MCF 10A (cell line): ENCODE results near the gene PDZD7. TPM values are rescaled to one million over a fixed set of nuclear protein-coding genes. Genes with fewer than 3 reads are reported as not detected.
A peak's percentile ranks its signal among the peaks of the same experiment; 100 is the strongest.

Experiments
- BruUV-seq: library from RNA; stranded (reverse); fragments of 400-500 nt; replicated peaks from 2 replicates; lab custom pipeline; 2021; lab: Mats Ljungman, UMichigan
- CTCF ChIA-PET: fragments of 300-600 bp; sonication (Branson Sonifier 250); formaldehyde crosslinking; extraction: SDS; loops from one replicate; lab custom pipeline; 2021; ENCODE audit warnings: antibody characterized with exemption, inconsistent platforms; lab: Yijun Ruan, JAX
- POLR2A ChIA-PET: fragments of 300-600, 350-650 bp; sonication (Branson Sonifier 250); formaldehyde crosslinking; extraction: SDS; loops from one replicate; lab custom pipeline; 2020; ENCODE audit warnings: antibody characterized with exemption, inconsistent platforms; lab: Yijun Ruan, JAX
- DNase-seq: peaks from one replicate; pipeline ENCODE4 v3.0.0-alpha.2; 2018; ENCODE audit not compliant: unreplicated experiment
- H3K27ac Mint-ChIP-seq: one replicate; pipeline ENCODE4 v1.8.0; 2022; ENCODE audit warnings: mild to moderate bottlenecking, low read depth, mixed read lengths; ENCODE audit not compliant: unreplicated experiment
- H3K27me3 Mint-ChIP-seq: one replicate; pipeline ENCODE4 v1.8.0; 2022; ENCODE audit warnings: mixed read lengths; ENCODE audit not compliant: insufficient read depth, unreplicated experiment
- H3K36me3 Mint-ChIP-seq: one replicate; pipeline ENCODE4 v1.8.0; 2022; ENCODE audit warnings: mild to moderate bottlenecking, moderate library complexity, mixed read lengths; ENCODE audit not compliant: insufficient read depth, unreplicated experiment
- H3K4me1 Mint-ChIP-seq: one replicate; pipeline ENCODE4 v1.8.0; 2022; ENCODE audit warnings: mixed read lengths; ENCODE audit not compliant: insufficient read depth, unreplicated experiment
- H3K4me3 Mint-ChIP-seq: one replicate; pipeline ENCODE4 v1.8.0; 2022; ENCODE audit warnings: mild to moderate bottlenecking, moderate library complexity, mixed read lengths; ENCODE audit not compliant: unreplicated experiment
- H3K9me3 Mint-ChIP-seq: one replicate; pipeline ENCODE4 v1.8.0; 2022; ENCODE audit warnings: mixed read lengths; ENCODE audit not compliant: unreplicated experiment
- CTCF ChIP-seq: fragments of 200-600 bp; IDR thresholded peaks from one replicate; pipeline ENCODE4 v1.8.0; 2022; ENCODE audit warnings: antibody characterized with exemption, mild to moderate bottlenecking; ENCODE audit not compliant: unreplicated experiment
- intact Hi-C: fragments of 100-400 bp; cut with micrococcal nuclease; formaldehyde crosslinking; loops from 2 replicates; pipeline ENCODE4 v1.14.1; 2022
- total RNA-seq: library from RNA; stranded (reverse); gene quantifications from 2 replicates; pipeline ENCODE4 v1.2.3, GENCODE V29; 2022

PDZD7 gene
- total RNA-seq, 1 experiment from 2014 or later = 0.58 TPM

DNA sequence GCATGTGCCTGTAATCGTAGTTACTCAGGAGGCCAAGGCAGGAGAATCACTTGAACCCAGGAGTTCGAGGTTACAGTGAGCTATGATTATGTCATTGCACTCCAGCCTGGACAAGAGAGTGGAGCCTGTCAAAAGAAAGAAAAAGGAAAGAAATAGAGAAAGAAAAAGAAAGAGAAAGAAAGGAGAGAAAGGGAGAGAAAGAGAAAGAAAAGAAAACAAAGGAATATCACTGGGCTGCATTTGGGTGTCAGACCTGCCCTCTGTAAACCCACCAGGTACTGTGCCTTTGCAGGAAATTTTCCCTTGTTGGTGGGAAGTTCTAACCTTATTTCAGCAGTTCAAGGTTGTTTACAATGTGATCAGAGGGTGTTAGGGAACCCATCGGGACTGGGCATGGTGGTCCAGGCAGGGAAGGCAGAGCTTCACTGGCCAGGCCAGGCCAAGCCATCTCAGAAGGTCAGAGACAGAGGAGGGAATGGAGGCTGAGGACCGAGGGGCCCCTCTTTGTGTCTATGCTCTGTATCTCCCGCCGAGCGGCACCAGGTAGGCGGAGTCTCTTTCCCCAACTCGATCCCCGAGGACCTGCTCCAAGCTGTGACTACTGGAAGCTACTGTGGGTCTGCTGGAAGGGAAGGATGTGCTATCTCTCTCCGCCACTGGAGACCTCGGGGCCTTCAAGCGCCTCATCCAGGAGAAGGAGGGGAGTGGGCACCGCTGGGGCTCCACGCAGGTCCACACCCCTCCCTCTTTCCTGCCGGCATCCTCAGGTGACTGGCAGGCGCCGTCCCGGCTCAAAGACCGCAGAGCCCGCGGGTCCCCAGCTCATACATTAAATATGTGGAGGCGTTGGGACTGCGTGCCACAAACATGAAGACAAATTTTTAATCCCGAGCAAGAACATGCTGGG lies 15.7 kb upstream of the PDZD7 start:
- no peak for TF ChIP-seq CTCF
- ChIA-PET CTCF (interaction anchor here (0.6 to 13.2 kb wide), 7 partner anchors 9 to 171 kb away, joined by 3 to 234 read pairs (median 4); partner anchors contain the start of gene KAZALD1), POLR2A (interaction anchor here (0.6 to 1.5 kb wide), 3 partner anchors 12 to 14 kb away, joined by 3 to 7 read pairs (median 4); no protein-coding TSS in a partner anchor)
- Mint-ChIP-seq H3K4me3 (no peak overlapping the region), H3K36me3 (no peaks in the 10 kb centered on the region), H3K4me1 (peaks cover 22% of the 10 kb centered on the region), H3K27me3 (no peaks in the 10 kb centered on the region), H3K9me3 (no peaks in the 10 kb centered on the region), H3K27ac (no peak overlapping the region)
- intact Hi-C loops = no loop called here
- no TSS peak for BruUV-seq
- no peak for DNase-seq

DNA sequence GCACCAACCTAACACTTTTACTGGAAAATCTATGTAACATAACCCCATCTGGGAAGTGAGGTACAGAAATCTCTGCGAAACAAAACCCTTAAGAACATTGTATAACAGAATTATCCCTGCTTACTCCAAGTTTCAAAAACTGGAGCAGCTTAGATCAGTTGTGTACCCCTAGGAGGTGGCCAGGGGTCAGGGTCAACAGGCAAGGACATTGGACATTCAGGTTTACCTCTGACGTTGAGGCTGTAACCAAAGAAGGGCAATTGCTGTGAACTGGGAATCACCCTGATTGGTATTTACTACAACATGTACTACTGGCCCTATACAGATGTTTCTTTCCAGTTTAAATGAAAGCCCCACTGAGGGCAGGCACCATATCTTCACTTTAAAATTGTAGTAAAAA lies 13.2 kb upstream of the PDZD7 start:
- Mint-ChIP-seq H3K36me3 (peaks cover 6% of the 10 kb centered on the region), H3K27me3 (no peaks in the 10 kb centered on the region), H3K4me3 (no peak overlapping the region), H3K9me3 (no peaks in the 10 kb centered on the region), H3K4me1 (peaks cover 29% of the 10 kb centered on the region), H3K27ac (no peak overlapping the region)
- TF ChIP-seq CTCF = no peak
- no peak for DNase-seq
- intact Hi-C loops = no loop called here
- POLR2A ChIA-PET = interaction anchor here (0.7 to 5.4 kb wide), 9 partner anchors 9 to 1047 kb away, joined by 3 to 82 read pairs (median 9); partner anchors contain the start of genes KAZALD1, MRPL43, PDZD7 and SFXN3
- CTCF ChIA-PET = interaction anchor here (0.6 to 13.2 kb wide), 9 partner anchors 12 to 98 kb away, joined by 3 to 234 read pairs (median 14); partner anchors contain the start of gene KAZALD1
- no TSS peak for BruUV-seq

- BruUV-seq = no TSS peak
- Mint-ChIP-seq H3K36me3 (peaks cover 11% of the 10 kb centered on the region), H3K9me3 (no peaks in the 10 kb centered on the region), H3K4me3 (peak overlapping the region; percentile 98), H3K27me3 (no peaks in the 10 kb centered on the region), H3K4me1 (peaks cover 29% of the 10 kb centered on the region), H3K27ac (peak overlapping the region; percentile 100)
- intact Hi-C loops = no loop called here
- no peak for TF ChIP-seq CTCF
- ChIA-PET POLR2A (interaction anchor here (0.7 to 5.4 kb wide), 22 partner anchors 10 to 1048 kb away, joined by 3 to 82 read pairs (median 4); partner anchors contain the start of genes KAZALD1, LZTS2, MRPL43 and PDZD7), CTCF (interaction anchor here (0.6 to 13.2 kb wide), 13 partner anchors 9 to 569 kb away, joined by 3 to 234 read pairs (median 8); partner anchors contain the start of genes KAZALD1, MRPL43 and TWNK)
- no peak for DNase-seq
Measured at GRCh38 chr10:101043363-101043707, 12.4 kb upstream of the PDZD7 start.
